NCI-H2196 treated with DMSO at 0.1 percent for 48 hours (cell line): ENCODE results near the gene TXN.
"Not testable (repeated sequence)": the region's sequence is repeated elsewhere in the genome, so short reads cannot be mapped to it uniquely, and the experiment has no call there.

Experiments used
- DNase-seq: peaks from one replicate; lab custom pipeline; 2025; ENCODE audit not compliant: unreplicated experiment; lab: John Stamatoyannopoulos, UW

TXN gene

GRCh38 chr9:110257956-110258355 lies 1.6 kb upstream of the TXN start:
- DNase-seq, result no peak

GRCh38 chr9:110257097-110257841 lies 962 bp upstream of the TXN start:
- no peak for DNase-seq

- no peak for DNase-seq
These were observed 586 bp downstream of the TXN start for GRCh38 chr9:110255463-110256379.

- DNase-seq, result no peak
These were observed 1.3 kb downstream of the TXN start for GRCh38 chr9:110255034-110255462.

- no peak for DNase-seq
These were observed 1.8 kb downstream of the TXN start for GRCh38 chr9:110254500-110254899.

GRCh38 chr9:110252509-110253139 lies 3.7 kb downstream of the TXN start:
- DNase-seq, result no peak

- DNase-seq, result not testable (repeated sequence)
These were observed 4.5 kb downstream of the TXN start for GRCh38 chr9:110251770-110252169.

- DNase-seq, result no peak
These were observed 5.1 kb downstream of the TXN start for GRCh38 chr9:110251212-110251611.

- no peak for DNase-seq
These were observed 6.7 kb downstream of the TXN start for GRCh38 chr9:110249603-110250002.

- no peak for DNase-seq
These were observed 7.9 kb downstream of the TXN start for GRCh38 chr9:110248361-110248760.

GRCh38 chr9:110246214-110246613 lies 10.1 kb downstream of the TXN start:
- no peak for DNase-seq

- DNase-seq, result no peak
These were observed 11.7 kb downstream of the TXN start for GRCh38 chr9:110244616-110245015.

- DNase-seq, result no peak
These were observed 14.4 kb downstream of the TXN start for GRCh38 chr9:110241858-110242321.

GRCh38 chr9:110241260-110241857 lies 14.9 kb downstream of the TXN start:
- DNase-seq, result no peak

GRCh38 chr9:110240198-110240597 lies 16.1 kb downstream of the TXN start:
- DNase-seq, result no peak

GRCh38 chr9:110228321-110228720 lies 28.0 kb downstream of the TXN start:
- DNase-seq, result no peak

- DNase-seq, result no peak
These were observed 31.7 kb downstream of the TXN start for GRCh38 chr9:110224583-110224982.

GRCh38 chr9:110220809-110221208 lies 35.5 kb downstream of the TXN start:
- DNase-seq, result no peak

- DNase-seq, result peak; percentile 78
These were observed 38.6 kb downstream of the TXN start for GRCh38 chr9:110217656-110218099.

- no peak for DNase-seq
These were observed 41.5 kb downstream of the TXN start for GRCh38 chr9:110214586-110215355.
